AG04450 (cell line): Measurements from ENCODE around the gene HOXA7. TPM values are rescaled to one million over a fixed set of nuclear protein-coding genes. Genes with fewer than 3 reads are reported as not detected.

Source experiments
- CTCF ChIA-PET: fragments of 300-600, 350-600 bp; formaldehyde crosslinking; extraction: SDS; loops from one replicate; lab custom pipeline; 2022; ENCODE audit warnings: antibody characterized with exemption, inconsistent platforms; lab: Charles Lee
- POLR2A ChIA-PET: fragments of 350-600 bp; formaldehyde crosslinking; extraction: SDS; loops from one replicate; lab custom pipeline; 2021; ENCODE audit warnings: antibody characterized with exemption, inconsistent platforms; lab: Yijun Ruan, JAX
- DNase-seq: peaks from one replicate; pipeline ENCODE4 v3.0.0-alpha.2; 2011; ENCODE audit warnings: low read depth, low spot score
- H3K27ac ChIP-seq: one replicate; pipeline ENCODE4 v1.5.1; 2012; ENCODE audit warnings: low read depth, low read length, control low read depth
- H3K27me3 ChIP-seq: one replicate; pipeline ENCODE4 v1.6.0; 2012; ENCODE audit warnings: low read length; ENCODE audit not compliant: control insufficient read depth, insufficient read depth
- H3K4me3 ChIP-seq: 2 replicates; pipeline ENCODE4 v1.5.1; 2011; ENCODE audit warnings: mild to moderate bottlenecking, low read depth, low read length, control low read depth
- H3K9me3 ChIP-seq: 2 replicates; pipeline ENCODE4 v1.5.1; 2012; ENCODE audit warnings: low read length; ENCODE audit not compliant: control insufficient read depth, insufficient read depth
- CTCF ChIP-seq: IDR thresholded peaks from 2 replicates; pipeline ENCODE4 v1.5.1; 2011; ENCODE audit warnings: low read depth, low read length, control low read depth, inconsistent platforms
- polyA plus RNA-seq: library from polyadenylated mRNA; depleted of rRNA; stranded (reverse); fragments of >200 nt; gene quantifications from 2 replicates; pipeline ENCODE4 v1.2.3, GENCODE V29; 2011; rRNA removed
- small RNA-seq: library from RNA; depleted of rRNA; stranded (forward); fragments of <200 nt; gene quantifications from one replicate; pipeline ENCODE3, GENCODE V24; 2012; ENCODE audit warnings: low read depth; ENCODE audit not compliant: insufficient read length

HOXA7 gene
- polyA plus RNA-seq, 1 experiment: 5.3 TPM

GRCh38 chr7:27104341-27105058 lies 52.0 kb downstream of the HOXA7 start:
- no peak for TF ChIP-seq CTCF
- peak overlapping the region; percentile 89 for H3K27ac ChIP-seq
- no peaks in the 10 kb centered on the region for H3K27me3 ChIP-seq
- H3K9me3 ChIP-seq: no peaks in the 10 kb centered on the region
- POLR2A ChIA-PET: interaction anchor here (0.6 to 3.3 kb wide), 9 partner anchors 7 to 1248 kb away, joined by 3 to 21 read pairs (median 9); partner anchors contain the start of gene HOXA5
- no peak for DNase-seq
- CTCF ChIA-PET: interaction anchor here (0.5 to 2.6 kb wide), 10 partner anchors 14 to 1366 kb away, joined by 3 to 26 read pairs (median 4); partner anchors contain the start of genes HOXA4 and HOXA5
- peak overlapping the region; percentile 20 for H3K4me3 ChIP-seq

Small RNAs within 50 kb of the gene (small RNA-seq; reads per million reads assigned to genes)
- gene AC004080.5 (not detected), gene RF02140 (not detected), gene RF02141 (not detected)

Other genes starting within 250 kb of the HOXA7 start
- gene HOXA1, start 60.7 kb downstream of the HOXA7 start, polyA plus RNA-seq: 2.6 and 2.9 TPM in 2 replicates
- 3.1 and 4.1 TPM in 2 replicates for gene HOXA2, start 54.0 kb downstream of the HOXA7 start, polyA plus RNA-seq
- 5.4 and 5.8 TPM in 2 replicates for gene HOXA4, start 25.9 kb downstream of the HOXA7 start, polyA plus RNA-seq
- gene HOXA5, start 13.0 kb downstream of the HOXA7 start, polyA plus RNA-seq: 48.3 and 51.0 TPM in 2 replicates
- gene HOXA6, start 8.9 kb downstream of the HOXA7 start, polyA plus RNA-seq: 1.2 and 1.3 TPM in 2 replicates
- 1.6 and 1.9 TPM in 2 replicates for gene HOXA3, start 4.1 kb downstream of the HOXA7 start, polyA plus RNA-seq
- 0.78 and 1.5 TPM in 2 replicates for gene HOXA9, start 8.9 kb upstream of the HOXA7 start, polyA plus RNA-seq
- gene HOXA10, start 17.6 kb upstream of the HOXA7 start, polyA plus RNA-seq: 0.36 and 0.47 TPM in 2 replicates
- 0.04 and 0.14 TPM in 2 replicates for gene HOXA11, start 28.6 kb upstream of the HOXA7 start, polyA plus RNA-seq
- gene HOXA13, start 43.4 kb upstream of the HOXA7 start, polyA plus RNA-seq: not detected in 2 replicates
- not detected in 2 replicates for gene EVX1, start 86.1 kb upstream of the HOXA7 start, polyA plus RNA-seq